ENCODE results near the gene NR5A2.

- TF ChIP-seq CTCF (conservative IDR thresholded peaks at IDR 0.05; ENCODE audit: low read length) (no peak), EZH2phosphoT487 (IDR thresholded peaks at IDR 0.05; ENCODE audit: borderline replicate concordance) (no peak)
These were observed 105.6 kb downstream of the NR5A2 start for GRCh38 chr1:200133123-200133522.
